HG02938 (cell line): ENCODE data around the gene CTNND1.
"Not testable (repeated sequence)": the region's sequence is repeated elsewhere in the genome, so short reads cannot be mapped to it uniquely, and the experiment has no call there.

ENCODE experiments used
- ATAC-seq: cut with Tn5 transposase; IDR thresholded peaks from one replicate; pipeline ENCODE4 v1.9.1; 2021; ENCODE audit warnings: mild to moderate bottlenecking, moderate library complexity; ENCODE audit not compliant: unreplicated experiment

Gene CTNND1

GRCh38 chr11:57788703-57789088, 27.1 kb downstream of the CTNND1 start:
- ATAC-seq = no peak

DNA sequence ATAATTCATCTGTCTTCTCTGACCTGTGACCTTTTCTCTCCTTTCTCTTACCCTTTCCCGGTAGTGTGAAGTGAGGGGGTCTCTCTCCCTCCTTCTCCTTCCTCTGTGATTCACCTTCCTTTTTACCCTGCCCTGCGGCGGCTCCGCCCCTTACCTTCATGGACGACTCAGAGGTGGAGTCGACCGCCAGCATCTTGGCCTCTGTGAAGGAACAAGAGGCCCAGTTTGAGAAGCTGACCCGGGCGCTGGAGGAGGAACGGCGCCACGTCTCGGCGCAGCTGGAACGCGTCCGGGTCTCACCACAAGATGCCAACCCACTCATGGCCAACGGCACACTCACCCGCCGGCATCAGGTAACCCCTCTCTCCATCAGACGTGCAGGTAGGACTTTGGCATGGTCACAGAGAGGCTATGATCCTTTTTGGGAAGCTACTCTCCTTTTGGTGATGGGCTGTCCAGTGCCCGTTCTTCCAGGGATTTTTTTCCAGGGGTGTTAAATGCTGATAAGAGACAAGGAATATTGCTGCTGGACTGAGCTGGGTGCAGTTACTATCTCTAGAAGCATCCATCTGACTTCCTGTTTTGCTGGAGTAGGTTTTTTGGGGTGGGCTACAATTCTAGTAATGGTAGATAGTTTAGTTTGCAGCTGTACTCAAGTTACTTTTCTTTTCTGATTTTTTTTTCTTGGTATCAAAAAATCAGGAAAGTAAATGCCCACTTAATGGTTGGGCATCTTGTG, 29.9 kb downstream of the CTNND1 start:
- no peak for ATAC-seq

DNA sequence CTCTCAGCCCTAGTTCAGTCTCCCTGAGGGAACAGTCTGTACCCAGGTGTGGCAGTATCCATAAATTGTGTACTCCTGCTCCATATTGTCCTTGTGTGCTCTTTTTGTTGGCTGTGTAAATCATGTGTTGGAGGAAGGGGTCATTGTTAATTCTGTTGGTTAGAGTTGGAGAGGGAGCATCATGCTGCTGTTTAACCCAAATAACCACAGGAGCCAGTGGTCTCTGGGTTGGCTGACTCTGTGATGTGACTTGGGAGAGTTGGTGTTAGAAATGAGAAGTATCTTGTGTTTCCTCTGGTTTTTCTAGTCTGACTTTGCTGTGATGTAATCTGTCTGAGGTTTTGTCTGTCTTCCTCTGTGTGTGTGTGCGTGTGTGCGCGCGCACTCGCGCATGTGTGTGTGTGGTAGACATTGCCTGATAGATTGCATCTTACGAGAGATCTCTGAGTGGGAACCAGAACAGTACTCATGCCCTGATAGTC, 30.5 kb downstream of the CTNND1 start:
- peak; percentile 94 for ATAC-seq

DNA sequence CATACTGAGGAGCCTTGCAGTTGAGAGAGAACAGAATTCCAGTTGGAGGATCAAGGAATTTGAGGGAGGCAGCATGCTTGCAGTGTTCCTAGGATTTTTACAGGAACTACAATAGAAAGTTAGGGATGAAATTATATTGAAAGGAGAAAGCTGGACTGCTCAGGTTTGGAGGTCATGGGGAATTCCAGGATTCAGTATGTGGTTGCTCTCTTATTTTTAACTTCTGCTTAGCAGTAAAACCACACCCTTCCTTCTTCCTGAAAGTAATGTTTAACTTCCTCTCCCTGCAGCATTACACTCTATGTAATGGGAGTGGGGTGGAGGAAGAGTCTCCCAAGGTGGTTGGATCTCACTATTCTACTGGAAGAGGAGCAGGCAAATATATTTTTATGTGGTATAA, 31.3 kb downstream of the CTNND1 start:
- ATAC-seq = peak; percentile 14

DNA sequence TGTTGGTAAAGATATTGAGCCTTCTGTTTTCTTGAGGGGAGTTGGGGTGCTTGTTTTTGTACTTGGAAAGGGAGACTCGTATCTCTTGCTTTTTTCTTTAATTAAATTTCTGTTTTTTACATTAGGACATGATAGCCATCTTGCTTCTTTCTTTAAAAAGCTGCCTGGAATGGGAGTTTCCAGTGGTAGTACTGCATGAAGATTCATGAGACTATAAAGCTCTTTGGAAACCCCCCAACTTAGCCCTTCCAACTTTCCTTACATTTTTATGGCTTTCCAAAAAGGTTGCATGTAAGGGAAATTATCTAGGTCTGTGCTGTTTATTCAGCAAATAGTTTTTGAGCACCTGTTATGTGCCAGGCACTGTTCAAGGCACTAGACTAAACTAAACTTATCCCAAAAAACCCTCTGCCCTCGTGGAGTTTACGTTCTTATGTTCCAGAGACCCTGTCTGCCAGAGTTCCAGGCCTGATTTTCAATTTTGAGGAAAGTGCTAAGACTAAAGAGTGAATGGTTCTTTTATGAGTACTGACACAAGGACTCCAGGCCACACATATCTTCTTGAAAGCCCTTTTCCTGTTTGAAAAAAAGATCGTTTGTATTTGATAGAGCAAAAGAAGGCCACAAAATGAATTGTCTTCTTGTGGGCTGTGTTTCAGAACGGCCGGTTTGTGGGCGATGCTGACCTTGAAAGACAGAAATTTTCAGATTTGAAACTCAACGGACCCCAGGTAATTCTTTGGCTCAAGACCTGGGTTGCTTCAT, 31.9 kb downstream of the CTNND1 start:
- ATAC-seq = no peak

GRCh38 chr11:57798905-57799559, 37.4 kb downstream of the CTNND1 start:
- peak; percentile 42 for ATAC-seq

GRCh38 chr11:57800444-57801182, 39.0 kb downstream of the CTNND1 start:
- peak; percentile 82 for ATAC-seq

GRCh38 chr11:57801183-57801485, 39.5 kb downstream of the CTNND1 start:
- no peak for ATAC-seq

DNA sequence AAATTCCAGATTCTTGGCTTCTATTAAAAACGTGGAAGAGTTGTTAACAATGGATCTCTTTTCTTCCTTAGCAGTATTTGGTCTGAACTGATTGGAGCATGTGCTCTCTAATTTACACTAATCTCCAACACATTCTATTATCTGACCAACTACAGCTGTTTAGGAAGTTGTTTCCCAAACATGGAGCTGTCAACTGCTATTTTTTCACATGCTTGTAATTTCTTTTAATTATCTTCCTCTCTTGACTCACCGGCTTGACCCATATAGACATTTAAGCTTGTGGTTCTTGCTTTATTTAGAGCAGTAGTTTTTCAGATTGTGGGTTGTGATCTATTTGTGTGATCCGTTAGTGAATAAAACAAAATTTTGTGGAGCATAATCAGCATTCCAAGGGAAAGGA, 40.8 kb downstream of the CTNND1 start:
- no peak for ATAC-seq

DNA sequence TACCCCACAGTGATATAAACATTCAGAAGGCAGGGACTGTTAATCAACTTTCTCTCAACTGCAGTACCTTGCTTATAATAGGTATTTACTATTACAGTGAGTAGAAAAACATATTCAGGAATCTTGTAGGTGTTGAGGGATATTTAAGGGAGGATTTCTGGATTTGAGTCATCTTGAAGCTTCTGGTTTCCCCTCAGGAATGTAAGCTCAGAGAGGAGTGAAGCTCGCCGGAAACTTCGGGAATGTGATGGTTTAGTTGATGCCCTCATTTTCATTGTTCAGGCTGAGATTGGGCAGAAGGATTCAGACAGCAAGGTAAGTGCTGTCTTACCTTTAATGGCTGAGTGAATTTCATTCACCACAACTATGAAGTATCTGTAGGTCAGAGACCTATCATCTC, 42.9 kb downstream of the CTNND1 start:
- ATAC-seq = no peak

DNA sequence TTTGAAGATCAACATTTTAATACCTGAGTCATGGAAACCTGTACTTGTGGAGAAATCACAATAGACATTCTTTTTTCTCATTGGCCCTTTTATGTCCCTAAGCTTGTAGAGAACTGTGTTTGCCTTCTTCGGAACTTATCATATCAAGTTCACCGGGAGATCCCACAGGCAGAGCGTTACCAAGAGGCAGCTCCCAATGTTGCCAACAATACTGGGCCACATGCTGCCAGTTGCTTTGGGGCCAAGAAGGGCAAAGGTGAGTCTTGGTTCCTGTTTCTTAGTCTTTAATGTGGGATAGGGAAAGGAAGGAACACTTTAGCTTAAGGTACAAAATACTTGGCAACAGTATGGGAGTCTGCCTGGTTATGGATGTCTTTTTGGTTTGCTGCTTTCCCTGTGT, 44.2 kb downstream of the CTNND1 start:
- ATAC-seq = no peak

GRCh38 chr11:57812634-57813033, 51.0 kb downstream of the CTNND1 start:
- no peak for ATAC-seq

DNA sequence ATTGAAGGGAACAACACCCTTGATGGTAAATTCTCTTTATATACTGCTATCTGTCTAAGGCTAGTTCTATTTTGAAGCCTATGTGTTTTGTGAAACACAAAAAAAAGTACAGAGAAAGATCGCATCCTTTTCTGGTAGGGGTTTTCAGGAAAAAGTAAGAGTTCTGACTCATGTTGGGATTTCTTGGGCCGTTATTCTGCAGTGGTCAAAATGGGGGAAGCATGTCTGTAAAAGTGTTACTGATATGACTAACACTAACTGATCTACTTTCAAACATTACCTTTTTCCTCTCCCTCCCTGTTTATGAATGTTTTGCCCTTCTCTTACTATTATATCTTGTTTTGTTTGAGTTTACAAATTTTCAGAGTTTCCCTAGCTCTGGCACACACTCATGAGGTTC, 53.9 kb downstream of the CTNND1 start:
- ATAC-seq = peak; percentile 86

- peak; percentile 10 for ATAC-seq
Observed at GRCh38 chr11:57815877-57816276, 54.3 kb downstream of the CTNND1 start.

DNA sequence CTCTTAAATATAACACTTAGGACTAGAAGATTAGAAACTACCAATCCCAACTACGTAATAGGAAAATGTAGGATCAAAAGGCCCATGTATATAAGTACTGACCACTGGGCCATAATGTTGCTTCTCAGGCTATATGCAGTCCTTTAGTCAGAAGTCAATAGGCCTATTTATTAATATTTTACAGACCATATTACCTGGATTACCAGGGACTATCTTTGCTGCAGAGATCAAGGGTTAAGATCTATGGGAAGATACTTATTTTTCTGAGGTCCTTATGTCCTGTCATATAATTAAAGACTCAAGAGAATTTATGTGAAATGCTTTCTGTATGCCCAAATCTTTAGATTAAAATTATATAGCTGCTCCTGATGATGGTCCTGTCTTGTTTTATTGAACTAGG, 57.2 kb downstream of the CTNND1 start:
- ATAC-seq = no peak

DNA sequence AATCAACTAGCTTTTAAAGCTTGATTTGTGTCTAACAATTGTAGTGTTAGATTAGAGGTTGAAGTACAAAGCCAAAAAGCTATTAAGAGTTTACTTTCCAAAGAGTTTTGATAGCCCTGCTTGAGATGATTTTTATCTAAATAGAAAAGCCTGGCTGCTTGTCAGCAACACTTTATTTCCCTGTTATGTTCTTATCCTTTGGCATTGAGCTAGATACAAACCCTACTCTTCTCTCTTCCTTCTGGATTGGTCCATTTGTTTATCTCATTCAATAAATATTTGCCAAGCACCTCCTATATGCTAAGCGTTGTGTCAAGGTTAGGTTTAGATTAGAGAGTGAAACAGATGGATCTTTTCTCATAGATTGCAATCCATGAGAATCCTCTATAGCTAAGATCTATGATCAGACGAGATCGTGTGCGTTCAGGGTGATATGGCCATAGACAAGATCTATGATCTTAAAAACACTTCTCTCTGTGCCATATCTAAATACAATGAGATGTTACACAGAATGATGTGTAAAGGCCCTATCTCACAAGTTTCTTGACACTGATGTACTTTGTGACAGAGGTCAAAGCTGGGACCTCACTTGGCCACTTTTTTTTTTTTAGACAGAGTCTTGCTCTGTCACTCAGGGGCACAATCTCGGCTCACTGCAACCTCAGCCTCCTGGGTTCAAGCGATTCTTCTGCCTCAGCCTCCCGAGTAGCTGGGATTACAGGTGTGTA, 57.8 kb downstream of the CTNND1 start:
- ATAC-seq = no peak

DNA sequence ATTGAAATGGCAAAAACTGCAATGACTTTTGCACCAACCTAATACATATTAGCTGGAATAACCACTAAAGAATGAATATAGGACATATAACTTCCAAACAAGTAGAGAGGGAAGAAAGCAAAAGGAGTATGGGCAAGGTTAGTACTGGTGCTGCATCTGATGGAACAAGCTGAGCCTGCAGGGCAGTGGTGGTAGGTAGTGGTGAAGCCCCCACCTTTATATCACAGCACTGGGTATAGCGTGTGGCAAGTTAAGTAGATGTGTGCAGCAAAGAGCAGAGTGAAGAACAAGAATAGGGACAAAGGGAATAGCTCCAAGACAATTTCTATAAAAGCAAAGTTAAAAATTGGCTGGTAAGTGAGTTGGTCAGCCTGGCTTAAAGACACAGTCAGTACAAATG, 62.3 kb downstream of the CTNND1 start:
- ATAC-seq = no peak

- no peak for ATAC-seq
Observed at GRCh38 chr11:57834852-57835251, 73.2 kb downstream of the CTNND1 start.

DNA sequence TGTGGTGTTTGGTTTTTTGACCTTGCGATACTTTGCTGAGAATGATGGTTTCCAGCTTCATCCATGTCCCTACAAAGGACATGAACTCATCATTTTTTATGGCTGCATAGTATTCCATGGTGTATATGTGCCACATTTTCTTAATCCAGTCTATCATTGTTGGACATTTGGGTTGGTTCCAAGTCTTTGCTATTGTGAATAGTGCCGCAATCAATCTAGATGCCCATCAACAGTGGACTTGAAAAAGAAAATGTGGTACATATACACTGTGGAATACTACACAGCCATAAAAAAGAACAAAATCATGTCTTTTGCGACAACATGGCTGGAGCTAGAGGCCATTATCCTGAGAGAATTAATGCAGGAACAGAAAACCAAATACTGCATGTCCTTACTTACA, 77.0 kb downstream of the CTNND1 start:
- not testable (repeated sequence) for ATAC-seq

DNA sequence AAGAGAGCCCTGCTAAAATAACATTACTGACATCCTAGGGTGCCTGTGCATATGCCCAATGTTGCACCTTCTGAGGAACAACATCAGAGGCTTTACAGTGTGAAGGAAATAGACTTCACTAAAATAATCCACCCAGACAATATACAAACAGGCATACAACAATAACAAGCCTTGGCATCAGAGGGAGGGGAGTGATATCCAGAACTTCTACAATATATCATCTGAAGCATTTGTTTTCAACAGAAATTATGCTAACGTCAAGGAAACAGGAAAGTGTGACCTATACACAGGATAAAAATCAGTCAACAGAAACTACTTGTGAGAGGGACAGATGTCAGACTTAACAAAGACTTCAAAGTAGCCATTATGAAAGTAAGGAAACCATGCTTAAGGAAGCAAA, 81.3 kb downstream of the CTNND1 start:
- no peak for ATAC-seq

GRCh38 chr11:57867966-57868365, 106.4 kb downstream of the CTNND1 start:
- ATAC-seq = no peak
